Stimulated activated CD8-positive, alpha-beta memory T cell treated with anti-CD3 and anti-CD28 coated beads, Interleukin-7, amount 100 ng/mL, for 4 hours (primary cell): ENCODE measurements around the gene DLK1.

ENCODE experiments used
- DNase-seq, 2 donors: peaks; one replicate each; pipeline ENCODE4 v3.0.0-alpha.2; 2020; ENCODE audit warnings: low read depth in 2 of 2

The DLK1 gene

GRCh38 chr14:100777818-100778525, 51.3 kb downstream of the DLK1 start:
- no peak for DNase-seq

- DNase-seq: no peak
Measured at GRCh38 chr14:100778526-100778882, 51.8 kb downstream of the DLK1 start.

GRCh38 chr14:100778951-100779690, 52.4 kb downstream of the DLK1 start:
- no peak for DNase-seq

- no peak for DNase-seq
Measured at GRCh38 chr14:100779691-100780080, 53.0 kb downstream of the DLK1 start.

- DNase-seq: no peak
Measured at GRCh38 chr14:100780246-100780645, 53.6 kb downstream of the DLK1 start.

- DNase-seq: no peak
Measured at GRCh38 chr14:100780646-100781355, 54.1 kb downstream of the DLK1 start.

- no peak for DNase-seq
Measured at GRCh38 chr14:100781952-100782351, 55.3 kb downstream of the DLK1 start.

GRCh38 chr14:100782516-100783320, 56.0 kb downstream of the DLK1 start:
- no peak for DNase-seq

- DNase-seq: no peak
Measured at GRCh38 chr14:100783630-100784370, 57.1 kb downstream of the DLK1 start.

- no peak for DNase-seq
Measured at GRCh38 chr14:100784523-100785337, 58.0 kb downstream of the DLK1 start.

GRCh38 chr14:100785338-100785615, 58.6 kb downstream of the DLK1 start:
- DNase-seq: no peak

- DNase-seq: no peak
Measured at GRCh38 chr14:100785626-100786025, 58.9 kb downstream of the DLK1 start.

GRCh38 chr14:100786131-100786530, 59.4 kb downstream of the DLK1 start:
- DNase-seq: no peak

- DNase-seq: no peak
Measured at GRCh38 chr14:100786576-100787219, 60.0 kb downstream of the DLK1 start.

GRCh38 chr14:100787659-100788058, 61.0 kb downstream of the DLK1 start:
- DNase-seq: no peak
